GM21526 (cell line): ENCODE results near the gene RAB4A.
"Not testable (repeated sequence)": the region's sequence is repeated elsewhere in the genome, so short reads cannot be mapped to it uniquely, and the experiment has no call there.

Source experiments
- ATAC-seq: cut with Tn5 transposase; IDR thresholded peaks from one replicate; pipeline ENCODE4 v1.9.1; 2021; ENCODE audit warnings: moderate library complexity; ENCODE audit not compliant: unreplicated experiment, low FRiP score

The RAB4A gene

GRCh38 chr1:229327765-229328164, 56.9 kb downstream of the RAB4A start:
- ATAC-seq: not testable (repeated sequence)

GRCh38 chr1:229328598-229329362, 57.9 kb downstream of the RAB4A start:
- ATAC-seq: no peak

- ATAC-seq: no peak
Measured at GRCh38 chr1:229334269-229334668, 63.4 kb downstream of the RAB4A start.

- no peak for ATAC-seq
Measured at GRCh38 chr1:229334716-229335115, 63.8 kb downstream of the RAB4A start.

GRCh38 chr1:229336345-229336744, 65.4 kb downstream of the RAB4A start:
- ATAC-seq: no peak

- ATAC-seq: no peak
Measured at GRCh38 chr1:229339086-229339485, 68.2 kb downstream of the RAB4A start.

GRCh38 chr1:229339520-229339919, 68.6 kb downstream of the RAB4A start:
- ATAC-seq: no peak

- ATAC-seq: no peak
Measured at GRCh38 chr1:229340496-229340895, 69.6 kb downstream of the RAB4A start.

GRCh38 chr1:229341774-229342655, 71.1 kb downstream of the RAB4A start:
- ATAC-seq: peak; percentile 74

- ATAC-seq: peak; percentile 40
Measured at GRCh38 chr1:229342656-229343569, 72.0 kb downstream of the RAB4A start, which contains the start of gene CCSAP. TSS of gene CCSAP (minus strand) at chr1:229343047. CDS start at chr1:229342465, 582 bp downstream.

- no peak for ATAC-seq
Measured at GRCh38 chr1:229344139-229344538, 73.2 kb downstream of the RAB4A start.

- no peak for ATAC-seq
Measured at GRCh38 chr1:229344937-229345684, 74.2 kb downstream of the RAB4A start.

- ATAC-seq: no peak
Measured at GRCh38 chr1:229347528-229347927, 76.6 kb downstream of the RAB4A start.

- ATAC-seq: no peak
Measured at GRCh38 chr1:229349463-229350385, 78.8 kb downstream of the RAB4A start.

- no peak for ATAC-seq
Measured at GRCh38 chr1:229352975-229353374, 82.1 kb downstream of the RAB4A start.

- ATAC-seq: no peak
Measured at GRCh38 chr1:229354226-229354625, 83.3 kb downstream of the RAB4A start.
